ENCODE measurements around the gene OR2V1.
A peak's percentile ranks its signal among the peaks of the same experiment; 100 is the strongest.
"Not testable (repeated sequence)": the region's sequence is repeated elsewhere in the genome, so short reads cannot be mapped to it uniquely, and the experiment has no call there.

OR2V1 gene

DNA sequence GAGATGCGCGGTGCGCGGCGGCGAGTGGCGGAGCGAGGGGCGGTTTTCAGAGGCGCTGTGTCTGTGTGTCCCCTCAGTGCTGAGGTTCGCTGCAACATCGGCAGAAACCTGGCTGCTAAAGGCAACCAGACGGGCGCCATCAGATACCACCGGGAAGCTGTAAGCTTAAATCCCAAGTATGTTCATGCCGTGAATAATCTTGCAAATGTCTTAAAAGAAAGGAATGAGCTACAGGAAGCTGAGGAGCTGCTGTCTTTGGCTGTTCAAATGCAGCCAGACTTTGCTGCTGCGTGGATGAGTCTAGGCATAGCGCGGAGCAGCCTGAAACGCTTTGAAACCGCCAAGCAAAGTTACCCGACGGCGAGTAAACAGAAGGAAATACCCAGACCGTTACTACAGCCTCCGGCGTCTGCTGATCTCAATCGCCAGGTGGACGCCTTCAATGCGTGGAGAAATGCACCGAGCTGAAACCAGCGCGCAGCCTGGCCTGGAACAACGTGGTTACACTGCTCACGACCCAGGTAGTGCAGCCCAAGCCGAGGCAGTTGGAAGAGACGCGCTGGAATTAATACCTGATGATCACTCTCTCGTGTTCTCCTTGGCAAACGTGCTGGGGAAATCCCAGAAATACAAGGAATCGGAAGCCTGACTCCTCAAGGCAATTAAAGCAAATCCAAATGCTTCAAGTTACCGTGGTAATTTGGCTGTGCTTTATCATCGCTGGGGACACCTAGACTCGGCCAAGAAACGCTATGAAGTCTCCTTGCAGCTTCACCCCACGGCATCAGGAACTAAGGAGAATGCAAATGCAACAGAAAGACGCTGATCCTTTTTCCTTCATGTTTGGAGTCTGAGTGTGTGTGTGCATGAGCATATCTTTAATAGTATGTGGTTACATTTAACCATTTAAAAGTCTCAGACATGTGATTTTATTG lies 15.9 kb downstream of the OR2V1 start:
- Histone ChIP-seq H3K27me3 (ENCODE audit: control insufficient read depth, insufficient read depth, low read length) (peaks cover 7% of the 10 kb centered on the region), H3K27ac (no peak overlapping the region), H3K79me2 (no peaks in the 10 kb centered on the region), H3K4me2 (ENCODE audit: low read length) (peak overlapping the region; percentile 9), H3K4me3 (ENCODE audit: low read depth, low read length) (no peak overlapping the region), H3K9ac (no peak overlapping the region), H3K9me3 (ENCODE audit: control insufficient read depth, low read length) (no peaks in the 10 kb centered on the region), H3K36me3 (ENCODE audit: control insufficient read depth, insufficient read depth, low read length) (no peaks in the 10 kb centered on the region), H2AFZ (no peak overlapping the region), H3K4me1 (no peaks in the 10 kb centered on the region)
- TF ChIP-seq, protein P1, sequence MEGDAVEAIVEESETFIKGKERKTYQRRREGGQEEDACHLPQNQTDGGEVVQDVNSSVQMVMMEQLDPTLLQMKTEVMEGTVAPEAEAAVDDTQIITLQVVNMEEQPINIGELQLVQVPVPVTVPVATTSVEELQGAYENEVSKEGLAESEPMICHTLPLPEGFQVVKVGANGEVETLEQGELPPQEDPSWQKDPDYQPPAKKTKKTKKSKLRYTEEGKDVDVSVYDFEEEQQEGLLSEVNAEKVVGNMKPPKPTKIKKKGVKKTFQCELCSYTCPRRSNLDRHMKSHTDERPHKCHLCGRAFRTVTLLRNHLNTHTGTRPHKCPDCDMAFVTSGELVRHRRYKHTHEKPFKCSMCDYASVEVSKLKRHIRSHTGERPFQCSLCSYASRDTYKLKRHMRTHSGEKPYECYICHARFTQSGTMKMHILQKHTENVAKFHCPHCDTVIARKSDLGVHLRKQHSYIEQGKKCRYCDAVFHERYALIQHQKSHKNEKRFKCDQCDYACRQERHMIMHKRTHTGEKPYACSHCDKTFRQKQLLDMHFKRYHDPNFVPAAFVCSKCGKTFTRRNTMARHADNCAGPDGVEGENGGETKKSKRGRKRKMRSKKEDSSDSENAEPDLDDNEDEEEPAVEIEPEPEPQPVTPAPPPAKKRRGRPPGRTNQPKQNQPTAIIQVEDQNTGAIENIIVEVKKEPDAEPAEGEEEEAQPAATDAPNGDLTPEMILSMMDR (IDR thresholded peaks at IDR 0.05): no peak

DNA sequence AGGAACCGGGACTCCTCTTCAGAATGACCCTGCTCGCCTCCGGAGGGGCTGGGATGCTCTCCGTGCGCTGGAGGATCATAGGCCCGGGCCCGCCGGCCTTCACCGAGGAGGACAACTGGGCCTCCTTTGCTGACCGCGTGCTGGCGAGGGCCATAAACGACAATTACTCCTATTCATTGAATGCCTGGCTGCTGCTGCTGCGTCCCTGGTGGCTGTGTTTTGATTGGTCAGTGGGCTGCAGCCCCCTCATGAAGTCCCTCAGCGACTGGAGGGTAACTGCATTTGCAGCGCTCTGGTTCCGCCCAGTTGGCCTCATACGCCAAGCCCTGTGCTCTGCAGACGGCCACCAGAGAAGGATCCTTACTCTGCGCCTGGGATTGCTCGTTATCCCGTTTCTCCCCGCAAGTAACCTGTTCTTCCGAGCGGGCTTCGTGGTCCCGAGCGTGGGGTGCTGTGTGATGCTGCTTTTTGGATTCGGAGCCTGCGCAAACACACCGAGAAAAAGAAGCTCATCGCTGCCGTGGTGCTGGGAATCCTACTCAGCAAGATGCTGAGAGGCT lies 16.6 kb downstream of the OR2V1 start:
- Histone ChIP-seq H3K9me3 (ENCODE audit: control insufficient read depth, low read length) (no peaks in the 10 kb centered on the region), H3K4me2 (ENCODE audit: low read length) (no peak overlapping the region), H2AFZ (no peak overlapping the region), H3K9ac (no peak overlapping the region), H3K79me2 (no peaks in the 10 kb centered on the region), H3K27me3 (ENCODE audit: control insufficient read depth, insufficient read depth, low read length) (peaks cover 7% of the 10 kb centered on the region), H3K36me3 (ENCODE audit: control insufficient read depth, insufficient read depth, low read length) (no peaks in the 10 kb centered on the region), H3K4me3 (ENCODE audit: low read depth, low read length) (no peak overlapping the region), H3K27ac (no peak overlapping the region), H3K4me1 (no peaks in the 10 kb centered on the region)
- TF ChIP-seq, protein P1 (IDR thresholded peaks at IDR 0.05): no peak

DNA sequence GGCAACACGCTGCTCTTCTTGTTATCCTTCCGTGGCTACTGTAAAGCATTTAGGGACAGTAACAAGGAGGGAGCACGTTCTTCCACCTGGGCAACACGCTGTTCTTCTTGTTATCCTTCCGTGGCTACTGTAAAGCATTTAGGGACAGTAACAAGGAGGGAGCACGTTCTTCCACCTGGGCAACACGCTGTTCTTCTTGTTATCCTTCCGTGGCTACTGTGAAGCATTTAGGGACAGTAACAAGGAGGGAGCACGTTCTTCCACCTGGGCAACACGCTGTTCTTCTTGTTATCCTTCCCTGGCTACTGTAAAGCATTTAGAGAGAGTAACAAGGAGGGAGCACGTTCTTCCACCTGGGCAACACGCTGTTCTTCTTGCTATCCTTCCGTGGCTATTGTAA lies 17.4 kb downstream of the OR2V1 start:
- H3K4me3 ChIP-seq (ENCODE audit: low read depth, low read length); H3K79me2 ChIP-seq; H2AFZ ChIP-seq; H3K27me3 ChIP-seq (ENCODE audit: control insufficient read depth, insufficient read depth, low read length); H3K4me1 ChIP-seq; H3K9ac ChIP-seq; H3K4me2 ChIP-seq (ENCODE audit: low read length); H3K36me3 ChIP-seq (ENCODE audit: control insufficient read depth, insufficient read depth, low read length); H3K27ac ChIP-seq; H3K9me3 ChIP-seq (ENCODE audit: control insufficient read depth, low read length): not testable (repeated sequence)

DNA sequence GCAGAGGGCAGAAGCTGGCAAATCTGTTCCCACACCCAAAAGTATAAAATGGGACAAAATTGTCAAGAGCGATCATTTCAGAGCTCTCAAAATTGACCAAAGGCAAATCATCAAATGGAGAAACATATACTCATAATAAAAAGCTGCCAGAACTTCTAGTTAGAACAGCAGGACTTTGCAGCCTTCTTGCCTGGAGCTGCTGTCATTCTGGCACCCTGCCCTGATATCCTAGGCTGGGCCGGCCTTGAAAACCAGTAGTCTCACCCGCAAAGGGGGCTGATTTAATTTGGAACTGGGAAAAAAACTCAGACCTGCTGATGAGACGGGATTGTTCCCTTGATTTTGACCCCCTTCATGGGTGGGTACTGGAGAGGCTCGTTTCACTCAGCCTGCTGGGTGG lies 18.5 kb downstream of the OR2V1 start:
- H3K9me3 ChIP-seq (ENCODE audit: control insufficient read depth, low read length): no peaks in the 10 kb centered on the region
- H3K27ac ChIP-seq: no peak overlapping the region
- no peaks in the 10 kb centered on the region for H3K36me3 ChIP-seq (ENCODE audit: control insufficient read depth, insufficient read depth, low read length)
- no peak overlapping the region for H2AFZ ChIP-seq
- H3K4me3 ChIP-seq (ENCODE audit: low read depth, low read length): no peak overlapping the region
- H3K27me3 ChIP-seq (ENCODE audit: control insufficient read depth, insufficient read depth, low read length): peaks cover 12% of the 10 kb centered on the region
- no peaks in the 10 kb centered on the region for H3K79me2 ChIP-seq
- TF ChIP-seq, protein P1 (IDR thresholded peaks at IDR 0.05): no peak
- H3K4me2 ChIP-seq (ENCODE audit: low read length): no peak overlapping the region
- no peaks in the 10 kb centered on the region for H3K4me1 ChIP-seq
- no peak overlapping the region for H3K9ac ChIP-seq

DNA sequence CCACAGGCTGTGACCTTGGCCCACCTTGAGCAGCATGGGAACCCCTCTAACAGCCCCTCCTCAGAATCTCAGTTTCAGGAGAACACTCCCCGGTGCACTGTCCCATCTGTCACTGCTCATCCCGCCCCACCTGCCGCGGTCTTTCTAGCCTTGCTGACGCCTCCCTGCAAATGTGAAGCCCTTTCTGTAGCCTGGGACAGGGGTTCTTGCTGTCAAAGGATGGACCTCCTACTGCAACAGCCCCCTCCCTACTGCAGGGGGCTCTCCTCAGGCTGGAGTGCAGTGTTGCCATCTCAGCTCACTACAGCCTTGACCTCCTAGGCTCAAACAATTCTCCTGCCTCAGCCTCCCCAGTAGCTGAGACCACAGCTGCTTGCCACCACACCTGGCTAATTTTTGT lies 20.0 kb downstream of the OR2V1 start:
- TF ChIP-seq, protein P1 (IDR thresholded peaks at IDR 0.05): no peak
- Histone ChIP-seq H3K9ac (no peak overlapping the region), H3K27me3 (ENCODE audit: control insufficient read depth, insufficient read depth, low read length) (peaks cover 12% of the 10 kb centered on the region), H3K9me3 (ENCODE audit: control insufficient read depth, low read length) (no peaks in the 10 kb centered on the region), H3K4me1 (no peaks in the 10 kb centered on the region), H3K4me3 (ENCODE audit: low read depth, low read length) (no peak overlapping the region), H2AFZ (no peak overlapping the region), H3K27ac (no peak overlapping the region), H3K79me2 (no peaks in the 10 kb centered on the region), H3K4me2 (ENCODE audit: low read length) (no peak overlapping the region), H3K36me3 (ENCODE audit: control insufficient read depth, insufficient read depth, low read length) (no peaks in the 10 kb centered on the region)
